NCI-H748 treated with DMSO at 0.1 percent for 48 hours (cell line): ENCODE measurements around the gene RNF34.

Source experiments
- DNase-seq: peaks from one replicate; lab custom pipeline; 2025; lab: John Stamatoyannopoulos, UW

RNF34 gene

GRCh38 chr12:121438905-121439304 is 39.0 kb downstream of the RNF34 start:
- DNase-seq = no peak

DNA sequence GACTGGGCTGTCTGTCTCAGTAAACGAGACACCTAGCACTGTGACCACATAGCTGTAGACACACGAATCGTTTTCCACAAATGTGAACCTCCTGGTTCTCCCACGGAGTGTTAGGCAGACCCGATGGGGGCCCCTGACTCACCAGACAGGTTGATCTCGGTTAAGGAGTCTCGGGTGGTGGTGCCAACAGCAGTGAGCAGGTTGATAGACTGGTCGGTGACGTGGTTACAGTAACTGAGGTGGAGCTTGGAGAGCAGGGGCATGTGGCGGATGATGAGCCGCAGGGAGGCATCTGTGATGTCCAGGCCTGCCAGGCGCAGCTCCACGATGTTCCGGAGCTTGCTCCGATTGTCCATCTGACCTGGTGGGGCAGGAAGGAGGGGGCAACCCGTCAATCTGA is 39.8 kb downstream of the RNF34 start:
- DNase-seq = no peak

GRCh38 chr12:121440768-121441167 is 40.9 kb downstream of the RNF34 start:
- no peak for DNase-seq

DNA sequence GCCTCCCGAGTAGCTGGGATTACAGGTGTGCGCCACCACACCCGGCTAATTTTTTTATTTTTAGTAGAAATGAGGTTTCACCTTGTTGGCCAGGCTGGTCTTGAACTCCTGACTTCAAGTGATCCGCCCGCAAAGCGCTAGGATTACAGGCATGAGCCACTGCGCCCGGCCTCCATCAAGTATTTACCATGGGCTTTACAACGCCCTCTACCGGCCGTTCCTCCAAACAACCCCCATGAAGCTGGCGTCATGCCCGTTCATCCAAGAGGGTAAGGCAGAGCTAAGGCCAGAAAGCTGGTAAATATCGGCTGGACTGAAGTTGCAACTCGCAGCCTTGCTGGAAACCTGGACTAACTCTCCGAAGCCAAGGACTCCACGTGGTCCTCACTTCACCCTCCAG is 41.6 kb downstream of the RNF34 start:
- DNase-seq = no peak

DNA sequence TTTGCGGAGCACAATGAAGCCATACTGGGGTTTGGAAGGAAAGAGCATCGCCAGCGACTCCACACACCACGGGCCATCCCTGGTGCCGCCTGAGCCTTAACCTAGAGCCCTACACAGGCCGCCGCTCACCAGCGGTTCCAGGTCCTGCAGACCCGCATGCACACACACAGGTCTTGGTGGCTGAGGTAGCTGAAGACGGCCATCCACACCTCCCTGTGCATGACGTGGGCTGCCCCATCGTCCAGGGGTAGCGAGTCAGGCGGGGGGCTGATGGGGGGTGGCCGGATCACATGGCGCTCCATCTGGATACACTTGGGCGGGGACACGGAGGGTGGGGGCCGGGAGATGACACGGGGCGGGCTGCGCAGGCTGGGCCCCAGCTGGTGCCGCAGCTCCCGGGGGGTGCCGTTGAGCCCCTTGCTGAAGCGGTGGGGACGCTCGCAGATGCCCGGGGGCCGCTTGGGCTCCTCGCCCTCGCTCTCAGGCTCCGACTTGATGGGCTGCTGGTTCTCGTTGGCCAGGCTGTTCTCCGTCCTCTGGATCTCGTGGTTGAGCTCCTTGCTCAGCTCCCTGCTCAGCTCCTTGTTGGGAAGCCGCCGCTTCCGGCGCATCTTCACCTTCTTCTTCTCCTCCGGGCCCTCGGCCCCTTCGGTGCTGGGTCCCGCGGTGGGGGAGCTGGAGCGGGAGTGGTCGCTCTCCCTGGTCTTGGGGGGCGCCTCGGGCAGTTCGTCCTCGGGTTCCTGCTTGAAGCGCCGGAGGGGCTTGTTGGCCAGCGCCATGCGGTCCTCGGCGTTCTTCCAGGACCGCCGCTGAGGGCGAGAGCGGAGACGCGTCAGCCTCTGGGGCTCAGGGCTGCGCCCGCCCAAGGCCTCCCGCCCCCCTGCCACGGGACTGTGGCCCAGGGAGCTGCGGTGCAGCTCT is 42.4 kb downstream of the RNF34 start:
- no peak for DNase-seq

DNA sequence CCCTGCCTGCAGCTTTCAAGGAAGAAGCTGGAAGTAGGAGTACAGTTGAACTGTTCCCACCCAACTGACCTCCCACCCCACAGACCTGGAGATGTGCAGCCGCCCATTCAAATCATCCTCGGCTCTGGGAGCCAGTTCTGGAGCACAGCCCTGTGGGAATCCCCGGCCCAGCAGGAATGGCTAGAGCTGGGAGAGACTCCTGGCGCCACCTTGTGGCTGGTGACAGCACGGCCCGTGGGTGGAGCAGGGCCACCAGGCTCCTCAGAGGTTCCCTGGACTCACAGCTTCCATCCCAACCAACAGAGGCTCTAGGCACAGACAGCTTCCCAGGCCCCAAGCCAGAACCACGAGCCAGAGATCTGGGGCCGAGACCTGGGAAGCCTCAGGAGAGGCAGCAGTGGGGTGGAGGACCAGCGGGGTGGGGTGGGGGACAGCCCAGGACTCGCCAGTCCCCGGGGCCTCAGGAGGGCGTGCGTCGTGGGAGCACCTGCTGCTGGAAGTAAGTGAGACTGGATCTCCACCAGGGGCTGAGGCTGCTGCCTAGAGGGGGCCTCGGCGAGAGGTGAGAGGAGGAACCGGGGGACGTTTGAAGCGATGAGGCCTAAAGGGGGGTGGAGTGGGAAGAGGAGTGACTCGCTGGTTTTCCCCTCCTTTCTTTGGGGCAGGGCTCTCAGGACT is 43.4 kb downstream of the RNF34 start:
- DNase-seq = peak; percentile 53

GRCh38 chr12:121443911-121444841 is 44.3 kb downstream of the RNF34 start:
- no peak for DNase-seq

GRCh38 chr12:121444842-121445202 is 44.9 kb downstream of the RNF34 start:
- no peak for DNase-seq

- DNase-seq = no peak
Measured at GRCh38 chr12:121446750-121447149, 46.8 kb downstream of the RNF34 start.

DNA sequence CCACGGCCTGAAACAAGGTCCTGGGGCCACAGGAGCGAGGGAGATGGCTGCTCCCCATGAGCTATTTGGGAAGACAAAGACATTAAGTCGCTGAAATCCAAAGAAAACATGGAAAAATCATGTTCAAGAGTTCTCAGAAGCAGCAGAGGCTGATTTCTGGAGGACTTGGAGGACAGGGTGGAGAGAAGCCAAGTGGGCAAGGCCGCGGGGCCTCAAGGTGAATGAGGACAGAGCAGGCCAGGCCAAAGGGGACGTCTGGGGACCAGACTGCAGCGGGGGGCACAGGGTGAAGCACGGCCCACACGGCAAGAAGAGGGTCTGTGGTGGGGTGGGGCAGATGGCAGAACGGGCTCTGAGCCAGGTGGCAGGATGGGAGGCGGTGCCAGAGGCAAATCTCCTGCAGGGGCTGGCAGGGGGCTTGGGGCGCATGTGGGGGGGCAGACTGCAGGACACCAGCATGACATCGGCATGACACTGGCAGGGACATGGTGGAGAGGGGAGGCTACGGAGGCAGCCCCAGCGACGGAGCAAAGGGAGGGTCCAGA is 48.9 kb downstream of the RNF34 start:
- DNase-seq = no peak

DNA sequence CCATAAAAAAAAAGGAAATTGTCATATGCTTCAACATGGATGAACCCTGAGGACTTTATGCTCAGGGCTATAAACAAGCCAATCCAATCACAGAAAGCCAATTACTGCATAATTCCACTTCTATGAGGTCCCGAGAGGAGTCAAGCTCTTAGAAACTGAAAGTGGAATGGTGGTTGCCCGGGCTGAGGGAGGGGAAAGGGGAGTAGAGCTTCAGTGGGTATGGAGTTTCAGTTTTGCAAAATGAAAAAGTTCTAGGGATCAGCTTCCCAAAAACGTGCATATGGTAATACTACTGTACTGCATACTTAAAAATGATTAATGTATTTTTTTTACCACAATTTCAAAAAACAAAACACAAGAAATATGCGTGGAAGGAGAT is 52.0 kb downstream of the RNF34 start:
- no peak for DNase-seq

DNA sequence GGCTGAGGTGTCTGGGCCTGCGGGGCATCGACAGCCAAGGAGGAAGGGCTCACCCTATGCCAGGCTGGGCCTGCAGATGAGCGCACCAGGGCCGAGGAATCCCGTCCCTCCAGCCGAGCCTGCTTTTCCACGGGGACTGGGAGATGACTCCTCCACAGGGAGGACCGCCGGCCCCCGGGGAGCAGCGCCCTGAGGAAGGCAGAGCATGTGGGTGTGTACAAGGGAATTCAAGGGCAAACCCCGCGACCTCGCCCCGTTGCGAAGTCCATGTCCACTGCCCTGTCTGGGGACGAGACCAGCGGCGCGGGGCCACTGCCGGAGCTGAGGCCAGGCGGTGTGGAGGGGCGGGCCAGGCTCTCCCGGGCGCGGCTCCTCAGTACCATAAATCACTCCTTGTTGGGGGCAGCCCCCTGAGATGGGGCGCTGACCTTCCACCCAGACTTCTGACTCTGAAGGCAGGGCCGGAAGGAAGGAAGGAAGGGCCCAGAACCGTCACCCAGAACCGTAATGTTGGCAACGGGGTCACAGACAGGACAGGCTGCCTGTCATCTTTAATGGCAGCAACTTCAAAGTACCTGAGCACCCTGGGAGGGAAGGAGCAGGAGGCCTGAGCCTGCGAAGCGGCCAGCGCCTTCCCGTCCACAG is 52.5 kb downstream of the RNF34 start:
- DNase-seq = no peak

DNA sequence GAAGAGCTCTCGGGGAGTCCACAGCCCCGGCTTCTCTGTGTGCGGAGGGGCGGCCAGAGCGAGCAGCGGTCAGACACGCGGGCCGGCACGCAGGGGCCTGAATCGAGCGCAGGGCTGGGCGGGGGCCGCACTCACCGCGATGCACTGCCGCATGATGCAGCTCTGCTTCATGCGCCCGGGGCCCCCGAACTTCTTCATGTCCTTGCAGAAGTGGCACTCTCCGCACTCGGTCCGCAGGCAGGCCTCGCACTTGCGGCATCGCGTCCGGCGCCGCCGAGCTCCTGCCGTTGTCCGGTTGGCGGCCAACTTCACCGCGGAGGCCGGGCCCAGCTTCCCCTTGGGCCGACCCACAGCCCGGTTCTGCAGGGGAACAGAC is 53.1 kb downstream of the RNF34 start:
- no peak for DNase-seq

GRCh38 chr12:121453629-121454028 is 53.7 kb downstream of the RNF34 start:
- DNase-seq = no peak

DNA sequence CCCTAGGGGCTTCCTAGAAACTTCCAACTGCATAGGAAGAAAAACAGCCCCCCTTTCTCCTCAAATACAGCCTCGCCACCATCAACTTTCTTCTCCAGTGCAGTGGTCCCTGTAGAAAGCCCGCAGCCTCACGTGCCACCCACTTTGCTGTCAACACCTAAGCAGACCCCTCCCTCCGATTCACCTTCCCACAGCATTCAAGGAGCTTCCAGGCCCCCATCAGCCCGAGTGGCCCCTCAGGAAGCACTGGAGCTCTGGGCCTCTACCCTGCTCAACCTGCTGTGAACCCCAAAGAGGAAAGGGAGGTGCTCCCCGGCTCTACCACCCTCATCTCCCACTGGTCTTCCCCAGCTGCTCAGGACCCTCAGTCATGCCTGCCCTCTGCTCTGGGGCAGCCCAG is 55.0 kb downstream of the RNF34 start:
- DNase-seq = no peak

DNA sequence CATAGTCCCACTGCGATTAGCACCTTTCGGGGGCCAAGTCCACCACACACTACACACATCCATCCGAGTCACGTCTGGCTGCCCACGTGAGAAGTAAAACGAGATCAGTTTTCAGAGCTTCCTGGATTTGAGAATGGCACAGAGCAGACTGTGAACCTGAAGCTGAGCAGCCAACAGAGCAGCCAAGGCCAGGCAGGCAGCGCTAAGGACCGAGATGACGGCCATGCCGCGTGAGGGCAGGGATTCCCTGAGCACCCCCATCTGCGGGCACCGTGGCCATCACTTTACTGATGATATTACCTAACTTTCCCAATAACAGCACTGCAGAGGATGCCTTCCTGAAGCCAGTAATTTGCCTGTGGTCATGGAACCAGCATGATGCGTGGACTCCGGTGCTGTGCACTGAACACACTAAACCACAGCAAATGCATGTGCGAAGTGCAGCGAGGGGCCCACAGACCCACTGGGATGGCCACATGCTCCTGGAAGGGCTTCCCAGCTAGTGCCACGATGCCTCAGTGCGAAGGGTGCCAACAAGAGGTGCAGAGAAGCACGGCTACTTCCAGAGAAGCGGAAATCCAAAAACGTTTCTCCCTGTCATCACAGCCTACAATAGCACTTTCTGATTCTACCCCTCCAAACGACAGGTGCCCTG is 56.0 kb downstream of the RNF34 start:
- DNase-seq = no peak

- no peak for DNase-seq
Measured at GRCh38 chr12:121456551-121456950, 56.6 kb downstream of the RNF34 start.

- no peak for DNase-seq
Measured at GRCh38 chr12:121461048-121461447, 61.1 kb downstream of the RNF34 start.

DNA sequence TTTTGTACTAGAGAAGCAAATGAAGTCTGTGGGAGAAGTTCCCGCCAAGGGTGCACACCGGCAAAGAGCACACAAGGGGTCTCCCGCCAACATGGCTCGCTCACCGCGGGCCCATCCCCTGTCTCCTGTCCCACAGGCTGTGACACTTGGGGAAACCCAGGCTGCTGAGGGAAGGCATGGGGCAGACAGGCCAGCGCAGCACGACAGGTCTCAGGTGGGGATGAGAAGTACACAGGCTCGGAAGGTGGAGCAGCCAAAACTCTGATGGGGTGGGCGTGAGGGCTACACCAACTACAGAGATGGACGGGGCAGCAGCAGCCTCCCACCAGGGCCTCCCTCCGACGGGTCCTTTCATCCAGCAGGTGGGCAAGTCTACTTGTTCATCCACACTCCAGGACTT is 64.4 kb downstream of the RNF34 start:
- DNase-seq = no peak

DNA sequence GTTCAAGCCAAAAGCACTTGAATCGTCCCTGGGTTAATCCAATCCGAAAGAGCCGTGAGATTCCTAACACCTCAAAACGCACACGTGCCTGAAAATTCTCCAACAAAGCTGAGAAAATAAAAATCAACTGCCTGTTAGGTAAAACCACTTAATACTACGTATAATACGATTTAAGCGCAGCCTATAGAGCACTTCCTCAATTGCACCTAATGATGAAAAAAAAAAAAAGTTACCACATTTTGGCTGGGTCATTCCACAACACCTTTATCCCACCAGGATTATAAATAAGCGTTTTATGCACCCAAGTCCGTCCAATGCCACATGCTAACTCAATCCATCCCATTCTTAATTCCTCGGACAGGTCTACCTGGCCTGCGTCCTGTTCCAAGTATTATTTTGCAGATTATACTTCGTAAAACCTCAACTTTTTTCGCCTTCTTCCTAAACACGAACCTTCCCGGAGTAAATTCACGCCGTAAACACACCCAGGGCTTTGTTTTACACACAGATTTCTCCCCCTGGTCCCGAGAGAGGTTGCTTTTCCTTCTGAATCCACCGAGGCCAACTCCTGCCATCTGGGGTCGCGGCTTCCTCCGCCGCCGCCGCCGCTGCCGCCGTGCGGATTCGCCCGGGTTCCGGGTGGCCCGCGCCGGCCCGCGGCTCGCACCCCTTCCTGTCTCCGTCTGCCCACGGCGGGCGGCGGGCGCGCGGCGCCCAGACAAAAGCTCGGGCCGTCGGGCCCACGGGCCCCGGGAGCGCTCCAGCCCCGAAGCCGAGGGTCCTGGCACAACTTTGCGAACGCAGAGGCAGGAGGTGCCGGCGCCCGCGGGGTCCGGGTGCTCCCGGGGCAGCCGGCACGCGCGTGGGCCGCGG is 66.2 kb downstream of the RNF34 start:
- no peak for DNase-seq
